AG10803 (cell line): ENCODE results near the gene UQCR11.

Experiments
- DNase-seq: peaks from one replicate; pipeline ENCODE4 v3.0.0; 2010; ENCODE audit warnings: low read depth
- H3K4me3 ChIP-seq: 2 replicates; pipeline ENCODE4 v1.5.1; 2011; ENCODE audit warnings: mild to moderate bottlenecking, low read length, control low read depth
- CTCF ChIP-seq: conservative IDR thresholded peaks from 2 replicates; pipeline ENCODE4 v1.5.1; 2011; ENCODE audit warnings: mild to moderate bottlenecking, low read length, control low read depth, inconsistent platforms

UQCR11 gene

GRCh38 chr19:1555487-1556389 is 49.5 kb downstream of the UQCR11 start:
- TF ChIP-seq CTCF: no peak
- DNase-seq: no peak

GRCh38 chr19:1554968-1555367 is 50.3 kb downstream of the UQCR11 start:
- H3K4me3 ChIP-seq: no peak overlapping the region
- no peak for TF ChIP-seq CTCF
- no peak for DNase-seq

More at GRCh38 chr19:1555487-1556389, 49.5 kb downstream of the UQCR11 start:
- no peak overlapping the region for H3K4me3 ChIP-seq

GRCh38 chr19:1553415-1553814 is 51.8 kb downstream of the UQCR11 start:
- DNase-seq: no peak
- H3K4me3 ChIP-seq: no peak overlapping the region
- TF ChIP-seq CTCF: no peak

GRCh38 chr19:1551068-1552040 is 53.9 kb downstream of the UQCR11 start:
- DNase-seq: no peak
- H3K4me3 ChIP-seq: no peak overlapping the region
- no peak for TF ChIP-seq CTCF

GRCh38 chr19:1549332-1549945 is 55.8 kb downstream of the UQCR11 start:
- no peak for DNase-seq
- H3K4me3 ChIP-seq: no peak overlapping the region
- TF ChIP-seq CTCF: no peak
